Measurements from ENCODE around the gene ZNF324. TPM values are rescaled to one million over a fixed set of nuclear protein-coding genes. Genes with fewer than 3 reads are reported as not detected.

ZNF324 gene
- total and polyA plus RNA-seq, 2 of the 13 experiments (the other 11 are each of a cell fraction or from before 2014, with no cell fraction given): 1.1 to 4.7 TPM

GRCh38 chr19:58466760-58467589 lies at the start of gene ZNF324 (continued):
- TF ChIP-seq PAXIP1 (CRISPR knock-in tag; conservative IDR thresholded peaks at IDR 0.05) (no peak; the same call in 1 of the 2 replicates), ZKSCAN5 (CRISPR knock-in tag; IDR thresholded peaks at IDR 0.05) (no peak), ATF7-NPFF (CRISPR knock-in tag; IDR thresholded peaks at IDR 0.05; ENCODE audit: low read depth) (no peak; the same call in 1 of the 2 replicates), RARG (CRISPR knock-in tag; IDR thresholded peaks at IDR 0.05; ENCODE audit: low read depth) (no peak), CTCF (CRISPR knock-in tag; IDR thresholded peaks at IDR 0.05) (peak; percentile 62), KDM3A (CRISPR knock-in tag; IDR thresholded peaks at IDR 0.05; ENCODE audit: low read depth) (peak; percentile 46; the same call in 1 of the 2 replicates), SIX4 (CRISPR knock-in tag; IDR thresholded peaks at IDR 0.05) (no peak), MLLT10 (CRISPR knock-in tag; IDR thresholded peaks at IDR 0.05) (no peak), IRX3 (CRISPR knock-in tag; IDR thresholded peaks at IDR 0.05; ENCODE audit: borderline replicate concordance, low read depth) (no peak), ZNF775 (CRISPR knock-in tag; IDR thresholded peaks at IDR 0.05; ENCODE audit: borderline replicate concordance) (no peak), ISX (CRISPR knock-in tag; conservative IDR thresholded peaks at IDR 0.05) (no peak), NPAS2 (CRISPR knock-in tag; IDR thresholded peaks at IDR 0.05; ENCODE audit: borderline replicate concordance) (no peak), ZNF598 (CRISPR knock-in tag; IDR thresholded peaks at IDR 0.05; ENCODE audit: borderline replicate concordance) (no peak), EED (CRISPR knock-in tag; IDR thresholded peaks at IDR 0.05) (0 out of 2 replicates have a peak, but pooled peaks have one; percentile 15), PAX8 (CRISPR knock-in tag; IDR thresholded peaks at IDR 0.05; ENCODE audit: borderline replicate concordance) (no peak), ZNF280D (CRISPR knock-in tag; IDR thresholded peaks at IDR 0.05) (no peak), ZNF576 (CRISPR knock-in tag; IDR thresholded peaks at IDR 0.05) (no peak), ZNF160 (CRISPR knock-in tag; IDR thresholded peaks at IDR 0.05) (no peak)
